HCEC 1CT (cell line): ENCODE data around the gene SLC1A2.

ENCODE experiments used
- DNase-seq: peaks from one replicate; pipeline ENCODE4 v3.0.0-alpha.2; 2017

The SLC1A2 gene

GRCh38 chr11:35419184-35419829 is at the start of gene SLC1A2:
TSS of gene SLC1A2 (minus strand) at chr11:35419558. CDS start at chr11:35418966, 592 bp downstream.
- no peak for DNase-seq

- no peak for DNase-seq
These were observed 46.7 kb upstream of the SLC1A2 start for GRCh38 chr11:35466058-35466457.

GRCh38 chr11:35464308-35464707 is 45.0 kb upstream of the SLC1A2 start:
- DNase-seq, result no peak

GRCh38 chr11:35463331-35463751 is 44.0 kb upstream of the SLC1A2 start:
- DNase-seq, result no peak

DNA sequence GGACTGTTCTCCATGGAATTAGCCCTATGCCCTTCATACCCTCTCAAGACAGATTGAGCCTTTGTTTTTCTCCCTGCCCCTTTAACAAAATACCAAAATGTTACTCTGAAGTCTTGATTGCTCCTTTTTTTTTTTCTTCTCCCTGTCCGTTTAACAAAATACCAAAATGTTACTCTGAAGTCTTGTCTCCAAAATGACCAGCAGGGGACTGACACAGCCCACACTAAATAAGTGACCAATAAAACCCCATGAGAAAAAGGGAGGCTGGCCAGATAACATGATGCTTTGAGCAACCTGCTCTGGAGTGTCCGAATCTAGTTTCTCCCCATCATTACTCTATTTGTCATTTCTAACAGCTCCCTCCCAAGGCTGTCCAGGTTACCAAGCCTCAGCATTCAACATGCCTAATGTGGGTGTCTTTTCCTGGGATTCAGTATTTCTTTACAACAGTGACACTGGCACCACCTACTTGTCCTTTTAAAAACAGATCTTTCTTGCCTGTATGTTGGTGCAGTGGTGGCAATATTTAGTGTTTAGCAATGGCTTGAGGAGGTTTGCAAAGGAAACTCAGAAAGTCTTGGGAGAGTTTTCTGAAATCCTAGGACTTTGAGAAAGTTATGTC is 42.7 kb upstream of the SLC1A2 start:
- DNase-seq, result no peak

GRCh38 chr11:35459489-35459888 is 40.1 kb upstream of the SLC1A2 start:
- DNase-seq, result no peak

DNA sequence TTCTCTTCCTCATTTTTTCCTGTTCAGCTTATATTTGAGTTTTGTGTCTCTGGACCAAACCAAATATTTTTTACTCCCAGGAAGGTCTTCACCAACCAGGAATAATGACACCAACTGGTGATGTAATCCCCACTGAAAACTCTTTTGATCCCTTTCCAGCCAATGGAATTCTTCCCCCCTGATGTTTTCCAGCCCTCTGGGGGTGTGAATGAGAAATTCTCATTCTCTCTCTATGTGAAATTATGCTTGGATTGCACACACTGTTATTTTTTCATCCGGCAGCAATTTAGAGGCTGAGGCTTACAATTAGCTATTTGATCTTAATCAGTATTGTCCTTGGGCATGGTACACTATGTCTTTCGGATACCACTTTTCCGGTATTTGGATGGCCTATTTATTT is 39.5 kb upstream of the SLC1A2 start:
- DNase-seq, result no peak

- DNase-seq, result no peak
These were observed 35.0 kb upstream of the SLC1A2 start for GRCh38 chr11:35454362-35454761.

DNA sequence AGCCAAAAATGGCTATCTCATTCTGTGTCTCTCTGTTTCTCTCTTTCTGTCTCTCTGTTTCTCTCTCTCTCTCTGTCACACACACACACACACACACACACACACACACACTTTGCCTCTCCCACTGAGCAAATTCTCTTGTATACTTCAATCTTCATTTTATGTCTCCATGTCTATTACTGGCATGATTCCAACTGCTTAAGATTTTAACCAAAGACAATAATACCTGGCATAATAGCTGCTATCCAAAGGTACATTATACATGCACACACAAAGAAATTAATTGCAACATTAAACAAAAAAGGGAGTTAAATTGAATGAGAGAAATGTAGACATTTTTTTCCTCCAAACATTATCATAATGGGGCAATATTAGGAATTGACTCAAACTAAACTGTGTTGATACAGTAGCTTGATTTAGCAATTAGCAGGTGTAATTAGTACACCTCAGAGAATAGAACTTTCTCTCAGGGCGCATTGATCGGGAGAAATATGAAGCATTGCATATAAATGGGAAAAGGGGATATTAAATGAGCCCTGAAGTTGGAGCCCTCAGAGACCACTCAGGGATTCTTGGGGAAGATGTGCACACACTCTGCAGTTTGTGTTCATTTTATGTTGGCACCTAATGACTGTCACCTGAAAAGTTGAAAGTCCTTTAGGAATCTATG is 17.4 kb upstream of the SLC1A2 start:
- no peak for DNase-seq

GRCh38 chr11:35433588-35433987 is 14.2 kb upstream of the SLC1A2 start:
- no peak for DNase-seq

- no peak for DNase-seq
These were observed 13.1 kb upstream of the SLC1A2 start for GRCh38 chr11:35432464-35432863.

- no peak for DNase-seq
These were observed 7.7 kb upstream of the SLC1A2 start for GRCh38 chr11:35427071-35427470.

DNA sequence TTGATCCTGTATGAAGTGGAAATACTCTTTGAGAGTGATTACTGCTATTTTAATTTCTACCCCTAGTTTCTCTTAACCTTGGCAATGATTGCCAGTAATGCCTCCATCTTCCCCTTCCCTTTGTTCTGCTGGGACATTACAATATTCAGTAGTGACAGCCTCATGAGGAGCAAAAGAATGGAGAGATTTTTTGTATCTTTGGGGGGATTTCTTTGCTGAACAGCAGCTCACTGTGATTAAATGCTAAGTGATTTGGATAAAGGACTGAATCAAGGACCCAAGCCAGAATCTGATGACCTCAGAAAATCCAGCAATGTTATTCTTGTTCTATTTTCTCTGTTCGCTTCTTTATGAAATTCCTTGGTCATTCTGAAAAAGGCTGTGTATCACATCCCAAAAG is 7.0 kb upstream of the SLC1A2 start:
- DNase-seq, result no peak

DNA sequence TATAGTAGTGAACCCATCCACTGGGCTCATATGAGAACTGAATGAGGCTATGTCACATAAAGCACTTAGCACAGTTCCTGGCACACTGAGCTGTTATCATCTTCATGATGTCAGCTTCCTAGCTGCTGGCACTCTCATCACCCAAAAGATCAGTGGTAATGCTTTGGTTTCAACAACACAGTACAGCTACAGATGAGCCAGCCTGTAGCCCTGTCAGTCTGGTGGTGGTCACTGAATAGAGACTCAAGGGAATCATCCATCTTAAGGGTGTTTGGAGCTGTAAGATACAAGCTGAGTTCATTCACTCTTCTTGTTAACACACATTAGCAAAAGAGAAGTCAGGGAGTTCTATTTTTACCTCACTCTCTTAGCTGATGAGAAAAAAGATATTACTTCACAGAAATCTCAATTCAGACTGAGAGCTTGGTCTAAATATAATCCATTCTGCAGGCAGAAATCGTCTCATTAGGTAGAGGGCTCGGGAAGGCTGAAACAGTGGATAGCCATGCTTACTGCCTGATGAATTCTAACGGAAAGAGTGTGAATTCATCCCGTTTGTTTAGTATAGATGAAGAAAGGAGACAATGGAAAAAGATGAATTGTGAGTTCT is 6.3 kb upstream of the SLC1A2 start:
- no peak for DNase-seq

DNA sequence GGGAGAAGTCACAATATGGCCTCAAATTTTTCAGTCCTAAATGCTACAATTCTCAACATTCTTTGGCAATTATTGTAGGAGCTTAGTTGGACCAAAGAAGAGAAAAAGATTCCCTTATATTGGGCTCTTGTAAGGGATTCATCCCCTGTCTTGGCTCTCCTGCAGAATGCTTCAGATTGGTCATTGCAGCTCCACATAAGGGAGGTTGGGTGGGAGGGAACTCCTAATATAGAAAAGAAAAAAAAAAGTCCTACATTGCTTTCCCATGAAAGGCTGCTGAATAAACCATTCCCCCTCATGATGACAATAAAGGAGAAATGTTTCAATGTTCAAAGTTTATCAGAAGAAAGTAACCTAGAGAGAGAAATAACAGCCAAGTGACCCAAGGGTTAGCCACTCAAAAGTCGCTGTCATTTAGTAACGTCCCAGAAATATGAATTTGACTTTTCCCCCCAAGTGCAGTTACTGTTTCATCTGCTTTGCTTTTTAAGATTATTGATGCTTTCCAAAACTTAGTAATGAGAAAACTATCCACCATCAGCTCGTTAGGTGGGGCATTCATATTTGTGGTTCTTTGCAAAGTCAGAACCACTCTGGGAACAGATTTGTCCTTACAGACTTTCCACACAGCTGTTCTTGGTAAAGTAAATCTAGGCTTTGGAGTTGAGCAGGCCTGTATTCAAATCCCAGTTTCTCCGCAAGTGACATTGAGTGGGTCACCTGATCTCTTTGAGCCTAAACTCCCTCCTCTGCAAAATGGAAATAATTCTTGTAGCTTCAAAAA is 5.0 kb upstream of the SLC1A2 start:
- DNase-seq, result no peak

GRCh38 chr11:35420371-35420770 is 1.0 kb upstream of the SLC1A2 start:
- no peak for DNase-seq

DNA sequence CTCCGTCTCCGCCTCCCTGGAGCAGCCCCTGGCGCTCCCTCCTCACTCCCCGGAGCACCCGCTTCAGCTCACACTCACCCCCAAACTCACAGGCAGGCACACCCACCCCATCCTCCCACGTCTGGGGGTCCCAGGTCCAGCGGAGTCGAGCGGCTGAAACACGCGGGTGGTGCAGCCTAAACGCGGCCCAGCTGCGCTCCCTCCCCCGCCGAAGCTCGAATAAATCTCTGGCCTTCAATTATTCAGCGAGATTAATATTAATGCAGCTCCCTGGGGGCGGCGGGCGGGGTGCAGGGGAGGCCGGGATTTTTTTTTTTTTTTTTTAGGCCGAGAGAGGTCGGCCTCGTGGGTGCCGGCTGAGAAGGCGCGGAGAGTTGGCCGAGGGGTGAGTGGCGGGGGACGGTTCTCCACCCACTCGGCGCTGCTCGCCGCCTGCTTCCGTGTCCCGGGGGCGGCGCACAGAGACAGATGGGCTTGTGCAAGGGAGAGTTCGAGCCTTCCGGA is 524 bp upstream of the SLC1A2 start:
- no peak for DNase-seq

- DNase-seq, result no peak
These were observed 825 bp downstream of the SLC1A2 start for GRCh38 chr11:35418282-35419183.

DNA sequence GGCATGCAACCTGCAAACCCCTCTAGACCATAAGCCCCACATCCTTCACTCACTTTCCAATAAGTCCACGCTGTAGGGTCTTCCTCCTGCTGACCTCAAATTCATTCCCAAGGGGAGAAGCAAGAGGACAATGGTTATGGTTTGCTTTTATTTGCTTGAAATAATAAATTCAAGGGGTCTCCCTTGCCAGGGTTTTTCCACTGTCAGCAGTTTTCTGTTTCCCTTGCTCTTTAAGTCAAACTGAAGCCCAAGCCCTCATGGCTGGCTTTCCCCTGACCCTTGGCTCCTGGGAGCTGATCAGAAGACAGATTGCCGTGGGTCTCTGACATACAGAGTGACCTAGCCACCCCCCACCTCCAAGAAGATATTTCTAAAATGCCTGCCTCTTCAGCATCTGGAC is 3.9 kb downstream of the SLC1A2 start:
- no peak for DNase-seq

DNA sequence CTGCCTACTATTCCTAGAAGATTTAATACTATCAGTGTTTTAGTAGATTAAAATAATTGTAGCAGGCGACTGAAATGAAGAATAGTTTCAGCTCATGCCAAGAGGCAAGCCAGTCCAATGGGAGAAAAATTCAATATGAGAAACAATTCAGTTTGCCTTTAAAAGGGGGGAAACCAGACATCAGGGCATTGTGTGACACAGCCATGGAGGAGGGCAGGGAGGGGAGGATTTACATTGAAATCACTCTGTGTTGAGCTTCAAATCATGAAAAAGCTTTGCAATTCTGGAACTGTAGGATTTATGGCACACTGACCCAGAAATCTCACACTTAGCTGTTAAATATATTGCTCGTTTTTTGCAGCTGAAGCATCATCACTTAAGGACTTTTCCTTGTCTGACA is 4.6 kb downstream of the SLC1A2 start:
- DNase-seq, result no peak

- no peak for DNase-seq
These were observed 5.0 kb downstream of the SLC1A2 start for GRCh38 chr11:35414311-35414710.

- no peak for DNase-seq
These were observed 5.8 kb downstream of the SLC1A2 start for GRCh38 chr11:35413598-35413997.
